NCI-H1436 treated with DMSO at 0.1 percent for 48 hours (cell line): ENCODE results near the gene RAB6B.
"Not testable (repeated sequence)": the region's sequence is repeated elsewhere in the genome, so short reads cannot be mapped to it uniquely, and the experiment has no call there.

Experiments
- DNase-seq: peaks from one replicate; lab custom pipeline; 2025; lab: John Stamatoyannopoulos, UW

The RAB6B gene

GRCh38 chr3:133805702-133806475 is 89.8 kb downstream of the RAB6B start, which contains the start of gene SRPRB:
Gene SRPRB (plus strand): TSS chr3:133805815. CDS start chr3:133805849, 34 bp downstream.
- peak; percentile 79 for DNase-seq

DNA sequence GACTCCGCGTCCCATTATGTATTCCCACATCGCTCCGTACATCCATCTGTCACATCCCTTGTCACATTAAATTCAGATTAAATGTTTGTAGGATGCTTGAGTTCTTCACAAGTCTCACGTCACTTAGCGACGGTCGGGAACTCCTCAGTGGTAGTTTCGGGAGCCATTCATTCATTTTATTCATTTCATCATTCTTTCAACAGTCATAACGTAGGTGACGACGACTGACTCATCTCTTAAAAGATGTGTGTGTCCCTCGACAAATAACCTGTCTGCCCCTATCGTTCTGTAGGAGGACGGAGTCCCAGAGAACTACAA is 90.3 kb downstream of the RAB6B start:
- no peak for DNase-seq

- no peak for DNase-seq
These were observed 90.8 kb downstream of the RAB6B start for GRCh38 chr3:133804896-133805295.

DNA sequence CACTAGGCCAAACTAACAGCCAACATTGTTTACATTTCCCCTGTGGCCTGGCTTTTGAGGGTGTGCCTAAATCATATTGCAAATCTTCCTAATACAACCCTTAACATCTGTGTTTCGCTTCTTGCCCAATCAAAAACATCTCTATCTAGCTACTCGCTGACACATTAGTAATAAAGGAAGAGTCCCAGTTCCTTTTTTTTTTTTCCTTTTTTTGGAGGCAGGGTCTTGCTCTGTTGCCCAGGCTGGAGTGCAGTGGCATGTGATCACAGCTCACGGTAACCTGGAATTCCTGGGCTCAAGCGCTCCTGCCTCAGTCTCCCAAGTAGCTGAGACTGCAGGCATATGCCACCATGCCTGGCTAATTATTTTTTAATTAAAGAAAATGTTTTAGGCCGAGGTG is 92.2 kb downstream of the RAB6B start:
- no peak for DNase-seq

DNA sequence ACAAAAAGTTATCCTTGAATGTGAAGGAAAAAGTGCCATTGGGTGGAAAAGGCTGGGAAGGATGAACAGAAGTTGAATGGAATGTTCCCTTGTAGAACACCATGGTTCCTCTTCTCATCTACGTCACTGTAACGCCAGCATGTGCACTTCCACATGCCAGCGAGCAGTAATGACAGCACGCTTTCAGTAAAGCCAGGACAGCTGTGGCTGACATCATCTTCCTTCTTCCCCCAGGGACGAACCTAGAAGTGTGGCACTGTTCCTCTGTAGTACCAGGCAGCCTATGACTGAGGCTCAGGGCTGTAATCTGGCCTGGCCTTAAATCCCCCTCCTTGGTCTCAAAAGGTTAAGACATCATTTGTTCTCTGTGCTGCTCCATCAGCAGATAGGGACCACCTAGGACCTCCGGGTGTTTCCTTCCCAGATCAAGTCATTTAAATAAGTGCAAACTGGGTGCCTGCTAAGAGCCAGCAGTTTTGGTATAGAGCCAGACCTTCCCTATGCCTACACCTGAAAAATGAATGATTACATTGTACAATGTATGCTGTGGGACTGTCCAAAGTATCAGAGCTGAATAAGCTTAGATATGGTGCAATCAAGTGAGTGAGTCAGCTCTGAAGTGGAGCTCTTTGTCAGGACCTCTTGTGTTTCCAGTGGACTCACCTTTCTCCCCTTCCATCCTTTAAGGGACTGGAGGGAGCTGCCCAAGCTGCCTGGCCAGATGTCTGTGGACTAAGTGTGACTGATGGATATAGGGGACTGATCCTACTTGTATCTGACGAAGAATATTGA is 95.7 kb downstream of the RAB6B start:
- DNase-seq, result no peak

DNA sequence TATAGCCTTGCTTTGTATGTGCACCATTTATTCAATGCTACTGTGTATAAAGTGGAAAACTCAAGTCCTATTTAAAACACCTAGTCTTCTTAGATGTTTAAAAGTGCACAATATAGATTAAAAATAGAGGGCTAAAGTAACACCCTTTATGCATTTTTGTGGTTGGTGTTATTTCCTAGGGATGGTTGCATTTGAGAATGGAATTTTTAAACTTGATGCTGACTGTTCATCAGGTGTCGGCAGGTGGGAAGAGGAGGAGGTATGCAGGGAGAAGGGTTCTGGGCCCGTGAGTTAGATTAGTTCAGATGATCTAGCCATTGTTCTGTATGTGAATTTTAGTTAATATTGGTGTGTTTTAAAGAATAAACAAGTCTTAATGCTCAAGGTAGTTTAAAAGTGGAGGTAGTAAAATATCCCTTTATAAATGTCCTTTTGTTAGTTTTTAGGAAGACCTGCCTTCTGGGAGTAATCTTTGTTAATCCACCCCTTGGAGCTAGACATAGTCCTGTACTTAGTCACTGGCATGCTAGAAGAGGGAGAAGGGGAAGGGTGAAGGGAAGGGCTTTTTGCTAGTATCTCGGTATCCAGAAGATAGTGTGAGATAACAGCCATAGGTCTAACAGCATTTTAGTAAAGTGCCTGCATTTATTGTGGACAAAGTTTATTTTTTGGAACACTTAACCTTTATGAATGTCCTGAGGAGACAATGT is 98.1 kb downstream of the RAB6B start:
- no peak for DNase-seq

GRCh38 chr3:133792171-133792763 is 103.4 kb downstream of the RAB6B start:
- DNase-seq, result no peak

GRCh38 chr3:133788024-133788423 is 107.7 kb downstream of the RAB6B start:
- DNase-seq, result no peak

DNA sequence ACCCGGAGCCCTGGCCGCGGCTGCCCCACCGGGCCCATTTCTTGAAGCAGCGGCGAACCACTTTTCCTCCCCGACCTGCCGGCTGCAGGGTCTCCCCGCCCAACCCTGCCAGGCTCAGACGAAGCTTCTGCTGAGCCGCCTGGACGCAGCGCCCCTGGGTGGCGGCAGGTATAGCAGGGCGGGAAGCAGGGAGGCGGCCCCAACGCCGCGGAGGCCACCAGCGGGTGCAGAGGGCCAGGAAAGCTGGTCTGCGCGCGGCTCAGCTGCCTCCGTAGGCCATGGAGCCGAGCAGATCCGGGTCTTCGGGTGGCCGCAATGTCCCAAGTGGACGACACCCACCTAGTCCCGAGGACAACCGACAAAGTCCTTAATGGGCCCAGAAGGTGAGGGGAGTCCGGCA is 111.9 kb downstream of the RAB6B start:
- DNase-seq, result no peak

GRCh38 chr3:133782454-133782853 is 113.2 kb downstream of the RAB6B start:
- no peak for DNase-seq

DNA sequence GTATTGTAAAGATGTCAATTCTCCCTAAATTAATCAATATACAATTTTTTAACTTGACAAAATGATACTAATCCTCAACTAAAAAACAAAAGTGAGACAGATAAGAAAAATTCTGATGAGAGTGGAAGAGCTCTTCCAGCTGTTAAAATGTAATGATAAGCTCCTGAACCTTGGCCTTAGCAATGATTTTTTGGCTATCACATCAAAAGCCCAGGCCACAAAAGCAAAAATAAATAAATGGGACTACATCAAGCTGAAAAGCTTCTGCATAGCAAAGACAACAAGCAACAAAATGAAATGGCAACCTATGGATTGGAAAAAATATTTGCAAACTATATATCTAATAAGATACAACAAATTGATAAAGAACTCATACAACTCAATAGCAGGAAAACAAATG is 114.1 kb downstream of the RAB6B start:
- no peak for DNase-seq

DNA sequence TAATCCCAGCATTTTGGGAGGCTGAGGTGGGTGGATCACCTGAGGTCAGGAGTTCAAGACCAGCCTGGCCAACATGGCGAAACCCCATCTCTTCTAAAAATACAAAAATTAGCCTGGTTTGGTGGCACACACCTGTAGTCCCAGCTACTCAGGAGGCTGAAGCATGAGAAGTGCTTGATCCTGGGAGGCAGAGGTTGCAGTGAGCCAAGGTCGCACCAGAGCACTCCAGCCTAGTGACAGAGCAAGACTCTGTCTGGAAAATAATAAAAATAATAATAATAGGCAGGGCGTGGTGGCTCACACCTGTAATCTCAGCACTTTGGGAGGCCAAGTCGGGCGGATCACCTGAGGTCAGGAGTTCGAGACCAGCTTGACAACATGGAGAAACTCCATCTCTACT is 114.9 kb downstream of the RAB6B start:
- not testable (repeated sequence) for DNase-seq

- no peak for DNase-seq
These were observed 116.0 kb downstream of the RAB6B start for GRCh38 chr3:133779626-133780203.

DNA sequence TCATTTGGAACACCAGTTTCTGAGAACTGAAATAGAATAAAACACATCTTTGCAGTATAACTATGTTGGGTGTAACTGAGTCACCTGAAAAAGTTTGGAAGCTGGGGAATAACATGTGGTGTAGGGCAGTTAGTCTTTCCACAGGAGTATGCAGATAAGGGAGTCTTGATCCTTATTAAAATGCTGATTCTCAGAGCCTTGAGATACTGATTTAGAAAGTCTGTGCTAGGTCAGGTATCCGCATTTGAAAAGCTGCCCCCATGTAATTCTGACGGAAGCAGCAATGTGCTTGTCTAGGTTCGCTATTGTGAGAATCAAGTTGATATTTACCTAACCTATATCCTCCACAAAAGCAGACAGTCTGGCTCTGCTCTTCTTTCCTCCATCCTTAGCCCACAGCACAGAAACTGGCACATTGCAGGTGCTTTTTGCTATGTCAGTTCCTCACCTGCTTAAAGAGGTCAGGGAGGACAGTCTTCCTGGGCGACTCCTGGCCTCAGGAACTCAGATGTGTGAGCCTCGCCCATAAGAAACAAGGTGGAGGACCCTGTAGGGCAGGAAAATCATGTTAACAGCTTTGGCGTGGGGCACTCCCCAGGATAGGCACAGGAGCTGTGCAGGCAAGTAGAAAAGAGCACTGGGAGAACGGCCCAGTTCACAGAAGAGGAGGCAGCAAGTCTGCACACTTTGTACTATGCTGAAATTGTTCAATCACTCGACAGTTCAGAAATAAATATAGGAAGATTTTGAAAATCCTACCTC is 117.7 kb downstream of the RAB6B start:
- no peak for DNase-seq

GRCh38 chr3:133776794-133777438 is 118.8 kb downstream of the RAB6B start:
- no peak for DNase-seq

- no peak for DNase-seq
These were observed 119.8 kb downstream of the RAB6B start for GRCh38 chr3:133775835-133776234.

DNA sequence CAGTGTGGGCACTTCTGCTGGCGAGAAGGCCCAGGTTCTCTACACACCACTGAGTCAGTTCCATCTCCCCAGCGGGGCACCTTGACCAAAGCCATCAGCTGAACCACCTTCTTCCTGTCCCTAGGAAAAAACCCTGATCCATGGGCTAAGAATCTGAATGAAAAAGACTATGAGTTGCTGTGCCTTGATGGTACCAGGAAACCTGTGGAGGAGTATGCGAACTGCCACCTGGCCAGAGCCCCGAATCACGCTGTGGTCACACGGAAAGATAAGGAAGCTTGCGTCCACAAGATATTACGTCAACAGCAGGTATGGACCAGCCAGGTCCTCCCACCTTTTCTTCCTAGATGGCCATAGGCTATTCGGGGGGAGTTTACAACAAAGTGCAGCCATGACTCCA is 120.4 kb downstream of the RAB6B start:
- DNase-seq, result no peak
